ENCODE measurements around the gene NOP14.

- TF ChIP-seq CREB1 (IDR thresholded peaks at IDR 0.05) (no peak), RXRA (IDR thresholded peaks at IDR 0.05; ENCODE audit: insufficient read depth, low read depth, low read length) (no peak), NRF1 (IDR thresholded peaks at IDR 0.05; ENCODE audit: low read depth, low read length) (no peak), RNF2 (IDR thresholded peaks at IDR 0.05; ENCODE audit: borderline replicate concordance, low read depth, low read length, missing control alignments, poor library complexity, severe bottlenecking) (no peak), JUND (IDR thresholded peaks at IDR 0.05; ENCODE audit: low read length) (no peak), CBX8 (IDR thresholded peaks at IDR 0.05; ENCODE audit: borderline replicate concordance, low read depth, low read length) (no peak), KDM5A (IDR thresholded peaks at IDR 0.05; ENCODE audit: low read length) (no peak), EZH2 (IDR thresholded peaks at IDR 0.05; ENCODE audit: low read depth, low read length, severe bottlenecking) (no peak), POLR2A (IDR thresholded peaks at IDR 0.05; ENCODE audit: control extremely low read depth in 1 of 2, low read depth in 2 of 2, low read length in 2 of 2) (no peak), GTF2F1 (IDR thresholded peaks at IDR 0.05; ENCODE audit: borderline replicate concordance, low read depth, low read length) (no peak), TCF12 (IDR thresholded peaks at IDR 0.05; ENCODE audit: low read depth, low read length) (no peak), HDAC2 (IDR thresholded peaks at IDR 0.05; ENCODE audit: borderline replicate concordance in 1 of 2, low read depth in 2 of 2, low read length in 2 of 2) (no peak)
- TF ChIP-seq, protein P1, sequence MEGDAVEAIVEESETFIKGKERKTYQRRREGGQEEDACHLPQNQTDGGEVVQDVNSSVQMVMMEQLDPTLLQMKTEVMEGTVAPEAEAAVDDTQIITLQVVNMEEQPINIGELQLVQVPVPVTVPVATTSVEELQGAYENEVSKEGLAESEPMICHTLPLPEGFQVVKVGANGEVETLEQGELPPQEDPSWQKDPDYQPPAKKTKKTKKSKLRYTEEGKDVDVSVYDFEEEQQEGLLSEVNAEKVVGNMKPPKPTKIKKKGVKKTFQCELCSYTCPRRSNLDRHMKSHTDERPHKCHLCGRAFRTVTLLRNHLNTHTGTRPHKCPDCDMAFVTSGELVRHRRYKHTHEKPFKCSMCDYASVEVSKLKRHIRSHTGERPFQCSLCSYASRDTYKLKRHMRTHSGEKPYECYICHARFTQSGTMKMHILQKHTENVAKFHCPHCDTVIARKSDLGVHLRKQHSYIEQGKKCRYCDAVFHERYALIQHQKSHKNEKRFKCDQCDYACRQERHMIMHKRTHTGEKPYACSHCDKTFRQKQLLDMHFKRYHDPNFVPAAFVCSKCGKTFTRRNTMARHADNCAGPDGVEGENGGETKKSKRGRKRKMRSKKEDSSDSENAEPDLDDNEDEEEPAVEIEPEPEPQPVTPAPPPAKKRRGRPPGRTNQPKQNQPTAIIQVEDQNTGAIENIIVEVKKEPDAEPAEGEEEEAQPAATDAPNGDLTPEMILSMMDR (IDR thresholded peaks at IDR 0.05; ENCODE audit: control extremely low read depth in 1 of 3, insufficient read depth in 1 of 3, low read depth in 1 of 3, low read length in 3 of 3), result no peak
- TF ChIP-seq, protein P2, sequence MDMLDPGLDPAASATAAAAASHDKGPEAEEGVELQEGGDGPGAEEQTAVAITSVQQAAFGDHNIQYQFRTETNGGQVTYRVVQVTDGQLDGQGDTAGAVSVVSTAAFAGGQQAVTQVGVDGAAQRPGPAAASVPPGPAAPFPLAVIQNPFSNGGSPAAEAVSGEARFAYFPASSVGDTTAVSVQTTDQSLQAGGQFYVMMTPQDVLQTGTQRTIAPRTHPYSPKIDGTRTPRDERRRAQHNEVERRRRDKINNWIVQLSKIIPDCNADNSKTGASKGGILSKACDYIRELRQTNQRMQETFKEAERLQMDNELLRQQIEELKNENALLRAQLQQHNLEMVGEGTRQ (IDR thresholded peaks at IDR 0.05; ENCODE audit: low read length), result no peak
Observed at GRCh38 chr4:2913168-2913567, 50.0 kb downstream of the NOP14 start.
